Right lobe of liver (tissue), 6 donors: ENCODE data around the gene EPB41L1. TPM values are rescaled to one million over a fixed set of nuclear protein-coding genes. Genes with fewer than 3 reads are reported as not detected.

Experiments
- ATAC-seq, 4 donors: fragments of 200-7000 bp; cut with Tn5 transposase; one replicate each; pipeline ENCODE4 v1.9.1; 2020; ENCODE audit warnings: mild to moderate bottlenecking in 4 of 4, moderate library complexity in 4 of 4
- DNase-seq, 3 donors: peaks; one replicate each; pipeline ENCODE4 v3.0.0-alpha.2; 2020
- H3K27ac ChIP-seq, 3 donors: fragments of 200-600 bp; one replicate each; pipeline ENCODE4 v1.8.0; 2022
- H3K27me3 ChIP-seq, 2 donors: fragments of 200-600 bp; one replicate each; pipeline ENCODE4 v1.8.0; 2022
- H3K36me3 ChIP-seq, 4 donors: fragments of 200-600 bp; sonication (generic) in 1 of 4; one replicate each; pipeline versions ENCODE4 v1.5.1 to v1.8.0; 2017 to 2022; ENCODE audit warnings: control low read depth in 1 of 4
- H3K4me1 ChIP-seq, 4 donors: fragments of 200-600 bp; sonication (generic) in 1 of 4; one replicate each; pipeline versions ENCODE4 v1.5.1 to v1.8.0; 2017 to 2022; ENCODE audit warnings: control low read depth in 1 of 4
- H3K4me3 ChIP-seq, 3 donors: fragments of 200-600 bp; one replicate each; pipeline ENCODE4 v1.8.0; 2022
- H3K9me3 ChIP-seq, 4 donors: fragments of 200-600 bp; sonication (generic) in 1 of 4; one replicate each; pipeline versions ENCODE4 v1.5.1 to v1.8.0; 2017 to 2022; ENCODE audit warnings: control low read depth in 1 of 4
- POLR2A ChIP-seq: fragments of 450-650 bp; IDR thresholded peaks from one replicate; pipeline ENCODE4 v1.6.1; 2017; ENCODE audit warnings: antibody characterized with exemption, mild to moderate bottlenecking
- WGBS: methylation state at CpG from one replicate; pipeline ENCODE4 v1.1.6; 2018; ENCODE audit warnings: low coverage, low lambda C conversion rate; ENCODE audit not compliant: insufficient coverage; ENCODE audit errors: missing lambda C conversion rate; 5-methylcytosine and 5-hydroxymethylcytosine counted together
- intact Hi-C, 2 donors: fragments of 100-400 bp; cut with DNase I; formaldehyde crosslinking; loops; one replicate each; pipeline versions ENCODE4 v1.11.2 to v1.14.1; 2022
- total RNA-seq, 6 experiments: library from RNA; depleted of rRNA in 2 of 6; stranded (reverse); fragments of >200 nt in 2 of 6; fragmentation: NEBNext Ultra II Directional in 3 of 6; extraction: Animal tissue kit (Norgen Biotek cat#: 25700) in 3 of 6; gene quantifications; one replicate each; pipeline versions ENCODE4 v1.1.0 to v1.2.4, GENCODE V29; 2016 to 2023
- TF ChIP-seq, protein P1 (sequence below), 4 donors: fragments of 200-600 bp in 3 of 4; fragments of 450-650 bp in 1 of 4; IDR thresholded peaks; one replicate each; pipeline versions ENCODE4 v1.5.1 to v1.8.0; 2016 to 2022; ENCODE audit warnings: antibody characterized with exemption in 4 of 4, mild to moderate bottlenecking in 2 of 4
- donor health status: DM: no; HTN: yes; CAD: no.
- donor health status: DM: no; HTN: no; CAD: no.
- donor health status: DM: no; HTN: no; CAD: no.
- donor health status: DM: no; HTN: yes; CAD: no.
- donor health status: DM: no; HTN: yes; CAD: no.

The EPB41L1 gene
- total RNA-seq, 6 experiments from 2014 or later = 3.1 to 13.2 (median 5.3) TPM

DNA sequence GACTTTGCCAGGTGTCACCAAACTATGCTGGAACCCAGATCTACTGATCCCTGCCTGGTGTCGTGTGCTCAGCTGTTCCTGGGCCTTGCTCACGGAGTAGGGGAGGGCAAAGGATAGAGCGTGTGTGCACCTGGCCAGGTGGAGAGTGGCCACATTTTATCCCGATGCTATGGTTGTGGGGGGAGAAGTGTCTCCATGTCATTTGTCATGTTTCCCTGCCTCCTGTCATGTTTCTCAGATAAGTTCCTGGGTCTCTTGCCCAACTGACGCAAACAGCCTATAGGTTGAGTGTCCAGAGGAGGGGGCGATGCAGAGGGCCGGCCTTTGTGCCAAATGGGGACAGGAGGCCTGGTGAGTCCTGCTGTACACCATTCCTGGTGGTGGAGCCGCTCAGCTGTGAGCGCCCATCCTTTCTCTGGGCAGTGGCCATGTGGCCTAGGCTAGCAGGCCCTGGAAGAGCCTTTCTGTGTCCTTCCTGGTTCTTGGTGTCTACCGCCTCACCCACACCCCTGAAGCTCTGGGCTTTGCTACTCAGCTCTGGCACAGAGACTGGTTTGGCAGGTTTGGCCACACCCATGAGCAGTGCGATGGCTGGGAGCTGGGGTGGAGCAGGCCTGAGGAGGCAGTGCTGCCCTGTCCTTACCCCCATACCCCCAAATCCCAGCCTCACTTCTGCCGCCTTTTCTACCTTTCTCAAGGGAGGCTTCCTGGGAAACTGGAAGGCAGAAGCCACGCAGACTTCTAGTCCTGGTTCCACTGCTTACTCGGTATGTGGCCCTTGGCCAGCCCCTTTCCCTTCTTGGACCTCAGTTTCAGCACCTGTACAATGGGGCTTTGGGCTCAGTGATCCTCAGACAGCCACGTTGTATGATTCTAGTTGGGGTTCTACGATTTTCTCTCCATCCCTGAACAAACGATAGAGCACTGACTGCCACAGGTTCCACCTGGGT, 32.3 kb upstream of the EPB41L1 start:
- no peaks in the 10 kb centered on the region for H3K9me3 ChIP-seq
- H3K4me1 ChIP-seq = no peaks in the 10 kb centered on the region
- H3K27me3 ChIP-seq = no peaks in the 10 kb centered on the region
- ATAC-seq (peak in 2 of 4 donors; percentile 36 to 61), DNase-seq (no peak)
- no peaks in the 10 kb centered on the region for H3K36me3 ChIP-seq
- no peak overlapping the region for H3K4me3 ChIP-seq
- TF ChIP-seq POLR2A = no peak
- TF ChIP-seq, protein P1, sequence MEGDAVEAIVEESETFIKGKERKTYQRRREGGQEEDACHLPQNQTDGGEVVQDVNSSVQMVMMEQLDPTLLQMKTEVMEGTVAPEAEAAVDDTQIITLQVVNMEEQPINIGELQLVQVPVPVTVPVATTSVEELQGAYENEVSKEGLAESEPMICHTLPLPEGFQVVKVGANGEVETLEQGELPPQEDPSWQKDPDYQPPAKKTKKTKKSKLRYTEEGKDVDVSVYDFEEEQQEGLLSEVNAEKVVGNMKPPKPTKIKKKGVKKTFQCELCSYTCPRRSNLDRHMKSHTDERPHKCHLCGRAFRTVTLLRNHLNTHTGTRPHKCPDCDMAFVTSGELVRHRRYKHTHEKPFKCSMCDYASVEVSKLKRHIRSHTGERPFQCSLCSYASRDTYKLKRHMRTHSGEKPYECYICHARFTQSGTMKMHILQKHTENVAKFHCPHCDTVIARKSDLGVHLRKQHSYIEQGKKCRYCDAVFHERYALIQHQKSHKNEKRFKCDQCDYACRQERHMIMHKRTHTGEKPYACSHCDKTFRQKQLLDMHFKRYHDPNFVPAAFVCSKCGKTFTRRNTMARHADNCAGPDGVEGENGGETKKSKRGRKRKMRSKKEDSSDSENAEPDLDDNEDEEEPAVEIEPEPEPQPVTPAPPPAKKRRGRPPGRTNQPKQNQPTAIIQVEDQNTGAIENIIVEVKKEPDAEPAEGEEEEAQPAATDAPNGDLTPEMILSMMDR (IDR thresholded peaks at IDR 0.05) = no peak
- intact Hi-C loops = no loop called here
- H3K27ac ChIP-seq = no peak overlapping the region
- 83% methylated on average over 11 of the region's 17 CpGs for WGBS

DNA sequence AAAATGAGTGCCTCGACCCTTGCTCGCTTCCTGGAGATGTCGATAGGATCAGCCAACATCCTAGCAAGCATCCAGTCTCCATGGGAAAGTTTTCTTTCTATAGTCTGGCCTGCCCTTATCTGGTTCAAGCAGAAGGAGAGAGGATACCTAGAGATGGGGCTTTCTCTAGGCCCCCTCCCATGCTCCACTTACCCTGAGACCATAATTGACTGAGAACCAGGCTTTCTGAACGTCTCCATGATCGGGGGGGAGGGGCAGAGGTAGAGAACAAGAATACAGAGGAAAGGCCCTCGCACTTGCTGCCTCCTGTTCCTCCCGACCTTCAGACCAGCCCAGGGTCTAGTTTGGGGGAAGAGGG, 31.6 kb upstream of the EPB41L1 start:
- Histone ChIP-seq H3K4me3 (no peak overlapping the region), H3K36me3 (no peaks in the 10 kb centered on the region), H3K27me3 (no peaks in the 10 kb centered on the region), H3K27ac (no peak overlapping the region), H3K9me3 (no peaks in the 10 kb centered on the region), H3K4me1 (no peaks in the 10 kb centered on the region)
- no peak for ATAC-seq
- TF ChIP-seq POLR2A = no peak
- TF ChIP-seq, protein P1 (IDR thresholded peaks at IDR 0.05) = no peak
- WGBS = 74% methylated on average over 7 of the region's 7 CpGs
- intact Hi-C loops = no loop called here
- no peak for DNase-seq

DNA sequence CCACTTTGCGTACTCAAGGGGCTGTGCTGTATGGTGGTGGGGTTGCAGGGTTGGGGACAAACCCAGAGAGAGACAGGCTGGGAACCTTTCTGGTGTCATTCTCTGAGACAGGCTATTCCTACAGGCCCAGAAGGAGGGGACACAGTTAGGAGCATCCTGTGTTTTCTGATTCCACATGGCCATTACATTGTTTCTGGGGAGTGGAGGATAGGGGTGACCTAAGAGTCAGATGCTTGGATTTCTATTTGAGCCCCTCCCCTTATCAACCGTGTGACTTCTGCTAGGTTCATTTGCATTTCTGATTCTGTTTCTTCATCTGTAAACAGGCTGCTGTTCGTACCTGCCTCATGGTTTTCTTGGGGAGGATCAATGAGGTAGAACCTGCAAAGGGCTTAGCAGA, 29.4 kb upstream of the EPB41L1 start:
- no peaks in the 10 kb centered on the region for H3K4me1 ChIP-seq
- H3K9me3 ChIP-seq = no peaks in the 10 kb centered on the region
- H3K36me3 ChIP-seq = no peaks in the 10 kb centered on the region
- TF ChIP-seq POLR2A = no peak
- TF ChIP-seq, protein P1 (IDR thresholded peaks at IDR 0.05) = no peak
- no peak for ATAC-seq
- 29% methylated on average over 2 of the region's 3 CpGs for WGBS
- H3K27me3 ChIP-seq = no peaks in the 10 kb centered on the region
- no peak overlapping the region for H3K27ac ChIP-seq
- no peak overlapping the region for H3K4me3 ChIP-seq
- intact Hi-C loops = no loop called here
- no peak for DNase-seq

DNA sequence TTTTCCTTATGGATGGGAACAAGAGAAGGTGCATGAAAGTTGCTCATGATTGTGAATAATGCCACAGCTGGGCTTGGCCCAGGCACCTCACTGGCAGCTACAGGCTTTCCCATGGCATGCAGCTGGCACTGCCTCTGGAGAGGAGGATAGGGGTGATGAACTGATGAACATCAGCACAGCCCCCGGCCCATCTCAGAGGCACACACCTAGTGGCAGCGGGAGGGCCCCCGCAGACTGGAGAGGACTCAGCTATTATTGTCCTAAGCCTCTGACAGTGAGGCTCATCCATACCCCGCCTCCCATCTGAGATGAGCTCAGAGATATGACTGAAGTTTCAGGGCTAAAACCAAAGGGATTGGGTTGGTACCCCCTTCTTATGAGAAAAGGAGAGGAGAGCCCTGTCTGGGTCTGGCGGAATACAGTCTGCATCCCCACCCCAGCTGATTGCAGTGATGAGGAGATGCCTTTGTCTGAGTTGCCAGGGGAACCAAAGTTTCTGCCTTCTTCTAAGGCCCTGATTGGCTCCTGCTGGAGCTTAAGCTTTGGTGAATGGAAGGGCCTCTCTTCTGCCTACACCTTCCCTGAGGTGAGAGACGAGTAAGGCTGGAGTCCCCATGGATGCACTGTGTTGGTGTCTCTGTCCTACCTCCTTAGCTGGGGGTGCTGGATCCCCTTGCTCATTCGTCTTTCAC, 27.6 kb upstream of the EPB41L1 start:
- ATAC-seq = no peak
- 100% methylated on average over 1 of the region's 7 CpGs for WGBS

More for the DNA sequence above, 27.6 kb upstream of the EPB41L1 start:
- intact Hi-C loops = no loop called here
- Histone ChIP-seq H3K27ac (no peak overlapping the region), H3K36me3 (no peaks in the 10 kb centered on the region), H3K4me3 (no peak overlapping the region), H3K27me3 (no peaks in the 10 kb centered on the region), H3K4me1 (no peaks in the 10 kb centered on the region), H3K9me3 (no peaks in the 10 kb centered on the region)
- DNase-seq = no peak
- TF ChIP-seq POLR2A = no peak
- TF ChIP-seq, protein P1 (IDR thresholded peaks at IDR 0.05) = no peak
